Measurements from ENCODE around the gene TRIM74.
"Not testable (repeated sequence)": the region's sequence is repeated elsewhere in the genome, so short reads cannot be mapped to it uniquely, and the experiment has no call there.

The TRIM74 gene

GRCh38 chr7:72953901-72954562 lies 15.2 kb downstream of the TRIM74 start:
- H3K9ac ChIP-seq (ENCODE audit: low read depth, low read length); H3K27me3 ChIP-seq (ENCODE audit: insufficient read depth, low read length); H3K9me3 ChIP-seq (ENCODE audit: insufficient read depth, low read depth, low read length); H3K36me3 ChIP-seq (ENCODE audit: insufficient read depth, low read depth, low read length); H3K4me1 ChIP-seq (ENCODE audit: insufficient read depth, low read length); H3K27ac ChIP-seq (ENCODE audit: low read length): not testable (repeated sequence)
- H3K4me3 ChIP-seq (ENCODE audit: low read length): peak overlapping the region; percentile 58; the same call in 1 of the 2 replicates

GRCh38 chr7:72950432-72950831 lies 18.8 kb downstream of the TRIM74 start:
- not testable (repeated sequence) for H3K9me3 ChIP-seq (ENCODE audit: insufficient read depth, low read depth, low read length); H3K27ac ChIP-seq (ENCODE audit: low read length); H3K4me3 ChIP-seq (ENCODE audit: low read length); H3K27me3 ChIP-seq (ENCODE audit: insufficient read depth, low read length); H3K4me1 ChIP-seq (ENCODE audit: insufficient read depth, low read length); H3K36me3 ChIP-seq (ENCODE audit: insufficient read depth, low read depth, low read length); H3K9ac ChIP-seq (ENCODE audit: low read depth, low read length)

GRCh38 chr7:72949686-72950085 lies 19.6 kb downstream of the TRIM74 start:
- not testable (repeated sequence) for H3K4me3 ChIP-seq (ENCODE audit: low read length); H3K36me3 ChIP-seq (ENCODE audit: insufficient read depth, low read depth, low read length); H3K27ac ChIP-seq (ENCODE audit: low read length)

GRCh38 chr7:72949276-72949675 lies 20.0 kb downstream of the TRIM74 start:
- H3K4me1 ChIP-seq (ENCODE audit: insufficient read depth, low read length); H3K27ac ChIP-seq (ENCODE audit: low read length); H3K9ac ChIP-seq (ENCODE audit: low read depth, low read length); H3K9me3 ChIP-seq (ENCODE audit: insufficient read depth, low read depth, low read length); H3K36me3 ChIP-seq (ENCODE audit: insufficient read depth, low read depth, low read length); H3K27me3 ChIP-seq (ENCODE audit: insufficient read depth, low read length); H3K4me3 ChIP-seq (ENCODE audit: low read length): not testable (repeated sequence)

More at GRCh38 chr7:72949686-72950085, 19.6 kb downstream of the TRIM74 start:
- H3K9ac ChIP-seq (ENCODE audit: low read depth, low read length); H3K9me3 ChIP-seq (ENCODE audit: insufficient read depth, low read depth, low read length); H3K4me1 ChIP-seq (ENCODE audit: insufficient read depth, low read length); H3K27me3 ChIP-seq (ENCODE audit: insufficient read depth, low read length): not testable (repeated sequence)

GRCh38 chr7:72948714-72949113 lies 20.6 kb downstream of the TRIM74 start:
- not testable (repeated sequence) for H3K36me3 ChIP-seq (ENCODE audit: insufficient read depth, low read depth, low read length); H3K27me3 ChIP-seq (ENCODE audit: insufficient read depth, low read length); H3K9me3 ChIP-seq (ENCODE audit: insufficient read depth, low read depth, low read length); H3K27ac ChIP-seq (ENCODE audit: low read length); H3K4me1 ChIP-seq (ENCODE audit: insufficient read depth, low read length); H3K9ac ChIP-seq (ENCODE audit: low read depth, low read length); H3K4me3 ChIP-seq (ENCODE audit: low read length)

GRCh38 chr7:72946130-72946745 lies 23.0 kb downstream of the TRIM74 start:
- H3K27me3 ChIP-seq (ENCODE audit: insufficient read depth, low read length); H3K4me3 ChIP-seq (ENCODE audit: low read length); H3K36me3 ChIP-seq (ENCODE audit: insufficient read depth, low read depth, low read length); H3K9me3 ChIP-seq (ENCODE audit: insufficient read depth, low read depth, low read length); H3K9ac ChIP-seq (ENCODE audit: low read depth, low read length); H3K4me1 ChIP-seq (ENCODE audit: insufficient read depth, low read length); H3K27ac ChIP-seq (ENCODE audit: low read length): not testable (repeated sequence)

- not testable (repeated sequence) for H3K27ac ChIP-seq (ENCODE audit: low read length); H3K4me1 ChIP-seq (ENCODE audit: insufficient read depth, low read length); H3K9ac ChIP-seq (ENCODE audit: low read depth, low read length); H3K27me3 ChIP-seq (ENCODE audit: insufficient read depth, low read length); H3K36me3 ChIP-seq (ENCODE audit: insufficient read depth, low read depth, low read length); H3K9me3 ChIP-seq (ENCODE audit: insufficient read depth, low read depth, low read length); H3K4me3 ChIP-seq (ENCODE audit: low read length)
Measured at GRCh38 chr7:72945597-72945996, 23.7 kb downstream of the TRIM74 start.

- not testable (repeated sequence) for H3K27ac ChIP-seq (ENCODE audit: low read length); H3K36me3 ChIP-seq (ENCODE audit: insufficient read depth, low read depth, low read length); H3K4me1 ChIP-seq (ENCODE audit: insufficient read depth, low read length); H3K4me3 ChIP-seq (ENCODE audit: low read length); H3K9ac ChIP-seq (ENCODE audit: low read depth, low read length); H3K27me3 ChIP-seq (ENCODE audit: insufficient read depth, low read length); H3K9me3 ChIP-seq (ENCODE audit: insufficient read depth, low read depth, low read length)
Measured at GRCh38 chr7:72944937-72945336, 24.3 kb downstream of the TRIM74 start.

GRCh38 chr7:72942956-72943355 lies 26.3 kb downstream of the TRIM74 start:
- H3K9me3 ChIP-seq (ENCODE audit: insufficient read depth, low read depth, low read length); H3K27ac ChIP-seq (ENCODE audit: low read length); H3K27me3 ChIP-seq (ENCODE audit: insufficient read depth, low read length); H3K4me1 ChIP-seq (ENCODE audit: insufficient read depth, low read length); H3K9ac ChIP-seq (ENCODE audit: low read depth, low read length); H3K4me3 ChIP-seq (ENCODE audit: low read length): not testable (repeated sequence)
- H3K36me3 ChIP-seq (ENCODE audit: insufficient read depth, low read depth, low read length): peaks cover 18% of the 10 kb centered on the region; the same call in 1 of the 2 replicates

- H3K9ac ChIP-seq (ENCODE audit: low read depth, low read length); H3K27me3 ChIP-seq (ENCODE audit: insufficient read depth, low read length); H3K27ac ChIP-seq (ENCODE audit: low read length); H3K4me3 ChIP-seq (ENCODE audit: low read length); H3K9me3 ChIP-seq (ENCODE audit: insufficient read depth, low read depth, low read length); H3K4me1 ChIP-seq (ENCODE audit: insufficient read depth, low read length): not testable (repeated sequence)
- H3K36me3 ChIP-seq (ENCODE audit: insufficient read depth, low read depth, low read length): peaks cover 20% of the 10 kb centered on the region; the same call in 1 of the 2 replicates
Measured at GRCh38 chr7:72942022-72942705, 27.1 kb downstream of the TRIM74 start.

GRCh38 chr7:72928216-72928615 lies 41.0 kb downstream of the TRIM74 start:
- not testable (repeated sequence) for H3K27me3 ChIP-seq (ENCODE audit: insufficient read depth, low read length); H3K9ac ChIP-seq (ENCODE audit: low read depth, low read length); H3K4me3 ChIP-seq (ENCODE audit: low read length); H3K9me3 ChIP-seq (ENCODE audit: insufficient read depth, low read depth, low read length); H3K27ac ChIP-seq (ENCODE audit: low read length); H3K4me1 ChIP-seq (ENCODE audit: insufficient read depth, low read length)
- peaks cover 58% of the 10 kb centered on the region for H3K36me3 ChIP-seq (ENCODE audit: insufficient read depth, low read depth, low read length)

GRCh38 chr7:72927791-72928190 lies 41.5 kb downstream of the TRIM74 start:
- H3K9ac ChIP-seq (ENCODE audit: low read depth, low read length); H3K27me3 ChIP-seq (ENCODE audit: insufficient read depth, low read length); H3K4me1 ChIP-seq (ENCODE audit: insufficient read depth, low read length); H3K9me3 ChIP-seq (ENCODE audit: insufficient read depth, low read depth, low read length); H3K4me3 ChIP-seq (ENCODE audit: low read length); H3K27ac ChIP-seq (ENCODE audit: low read length): not testable (repeated sequence)
- H3K36me3 ChIP-seq (ENCODE audit: insufficient read depth, low read depth, low read length): peaks cover 58% of the 10 kb centered on the region
